ENCODE data around the gene PPM1M.

Gene PPM1M

GRCh38 chr3:52216585-52217408 is 28.8 kb upstream of the PPM1M start:
- DNase-seq, result peak; percentile 57

GRCh38 chr3:52217409-52217805 is 28.2 kb upstream of the PPM1M start:
- DNase-seq, result no peak

DNA sequence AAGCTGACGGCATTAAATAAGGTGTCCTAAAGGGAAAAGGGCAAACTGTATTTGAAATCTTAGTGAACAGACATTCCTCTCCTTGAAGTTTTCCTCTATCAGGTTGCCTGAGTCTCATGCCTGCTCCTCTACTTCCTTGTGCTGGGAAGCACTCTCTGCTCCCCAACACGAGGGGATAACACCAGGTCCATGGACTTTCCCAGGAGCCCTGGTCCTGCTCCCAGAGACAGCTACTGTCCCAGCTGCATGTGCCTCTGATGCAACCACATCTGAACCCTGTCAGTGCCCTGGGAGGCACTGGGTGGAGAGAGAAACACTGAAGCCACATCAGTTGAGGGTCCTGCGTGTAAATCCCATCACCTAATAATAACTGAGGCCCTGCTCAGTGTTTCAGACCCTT is 27.5 kb upstream of the PPM1M start:
- DNase-seq, result no peak

DNA sequence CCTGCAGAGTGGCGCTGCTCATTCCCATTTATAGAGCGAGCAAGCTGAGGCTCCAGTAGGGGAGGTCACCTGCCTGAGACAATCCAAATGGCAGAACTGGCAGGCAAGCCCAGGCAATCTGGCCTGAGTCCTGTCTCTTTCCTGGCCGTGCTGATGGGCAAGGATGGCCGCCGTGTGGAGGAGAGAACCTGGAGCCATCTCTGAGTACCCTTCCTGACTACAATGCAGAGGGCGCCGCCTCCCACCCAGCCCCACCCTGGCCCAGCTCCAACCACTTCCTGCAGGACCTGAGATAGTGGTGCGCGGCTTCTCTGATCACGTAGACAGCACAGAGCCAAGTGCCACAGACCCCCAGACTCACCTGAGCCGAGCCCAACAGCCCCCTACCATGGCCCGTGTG is 27.1 kb upstream of the PPM1M start:
- DNase-seq, result peak; percentile 48

- DNase-seq, result no peak
These were observed 26.5 kb upstream of the PPM1M start for GRCh38 chr3:52218937-52219650.

GRCh38 chr3:52220380-52221026 is 25.1 kb upstream of the PPM1M start:
- peak; percentile 83 for DNase-seq

DNA sequence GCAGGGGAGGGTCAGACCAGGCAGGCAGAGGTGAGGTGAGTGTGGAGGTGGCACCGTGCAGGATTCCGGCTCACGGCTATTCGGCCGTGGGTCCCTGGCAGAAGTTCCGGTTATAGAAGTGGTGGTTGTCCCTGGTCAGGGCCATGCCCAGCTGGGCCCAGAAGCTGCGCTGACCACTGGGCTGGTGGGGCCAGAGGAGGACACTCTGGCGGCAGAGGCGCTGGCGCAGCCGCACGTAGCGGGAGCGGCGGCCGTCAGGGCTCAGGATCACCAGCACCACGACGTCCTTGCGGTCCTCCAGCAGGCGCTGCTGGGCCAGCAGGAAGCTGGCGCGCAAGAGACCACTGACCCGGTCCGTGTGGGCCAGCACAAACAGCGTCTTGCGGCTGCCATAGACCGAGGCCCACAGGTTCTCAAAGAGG is 24.4 kb upstream of the PPM1M start:
- no peak for DNase-seq

DNA sequence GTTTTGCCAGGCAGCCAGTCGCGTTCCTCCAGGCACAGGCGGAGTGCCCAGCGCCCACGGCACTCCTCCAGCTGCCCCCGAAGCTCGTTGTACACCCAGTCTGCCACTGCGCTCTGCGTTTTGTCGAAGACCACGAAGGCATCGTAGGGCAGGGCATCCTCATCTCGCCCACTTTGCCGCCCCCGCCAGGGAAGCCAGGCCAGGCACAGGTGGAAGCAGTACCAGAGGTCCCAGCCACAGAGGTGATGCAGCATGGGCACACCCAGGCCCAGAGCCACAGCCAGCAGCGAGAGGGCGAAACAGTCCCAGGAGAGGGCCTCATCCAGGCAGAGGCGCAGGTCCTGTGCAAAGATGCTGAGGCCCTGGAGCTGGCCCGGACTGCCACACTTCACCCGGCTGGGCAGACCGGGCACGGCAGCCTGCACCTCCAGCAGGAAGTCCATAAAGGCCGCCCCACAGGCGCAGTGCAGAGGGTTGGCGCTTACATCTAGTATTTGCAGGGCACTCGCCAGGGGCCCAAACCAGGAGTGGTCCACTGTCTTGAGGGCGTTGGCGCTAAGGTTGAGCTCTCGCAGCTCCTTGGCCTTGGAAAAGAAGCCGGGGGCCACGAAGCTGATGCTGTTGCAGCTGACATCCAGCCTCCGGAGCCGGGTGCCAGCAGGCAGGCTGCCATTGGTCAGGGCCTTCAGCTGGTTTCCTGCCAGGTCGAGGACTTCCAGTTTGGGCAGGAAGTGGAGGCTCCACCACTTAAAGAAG is 23.8 kb upstream of the PPM1M start:
- no peak for DNase-seq

GRCh38 chr3:52222319-52223221 is 23.0 kb upstream of the PPM1M start:
- DNase-seq, result no peak

- DNase-seq, result no peak
These were observed 21.8 kb upstream of the PPM1M start for GRCh38 chr3:52223449-52224408.

GRCh38 chr3:52225452-52226228 is 19.9 kb upstream of the PPM1M start, which contains the start of gene TLR9:
TLR9 (minus strand) TSS chr3:52225645; CDS start chr3:52225529, 116 bp downstream.
- DNase-seq, result no peak

- no peak for DNase-seq
These were observed 19.2 kb upstream of the PPM1M start for GRCh38 chr3:52226229-52226817.

DNA sequence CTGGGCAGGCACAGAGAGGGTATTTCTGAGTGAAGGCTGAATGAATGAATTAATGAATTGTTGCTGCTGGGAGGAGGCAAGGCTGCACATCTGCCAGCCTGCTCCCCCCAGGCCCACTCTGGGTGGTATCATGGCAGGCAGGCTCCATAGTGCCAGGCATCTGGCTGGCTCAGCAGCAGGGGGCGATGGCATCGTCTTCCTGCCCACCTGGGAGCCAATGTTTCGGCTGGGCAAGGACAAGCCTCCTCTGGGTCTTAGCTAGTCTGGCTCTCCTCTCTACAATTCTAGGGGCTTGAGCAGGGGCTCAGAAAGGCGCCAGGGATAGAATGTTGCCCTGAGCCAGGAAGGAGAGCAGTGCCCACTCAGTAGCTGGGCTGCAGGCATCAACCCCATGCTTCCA is 18.4 kb upstream of the PPM1M start:
- DNase-seq, result no peak

- DNase-seq, result no peak
These were observed 17.8 kb upstream of the PPM1M start for GRCh38 chr3:52227766-52228165.

GRCh38 chr3:52228266-52228665 is 17.3 kb upstream of the PPM1M start:
- no peak for DNase-seq

GRCh38 chr3:52228751-52229291 is 16.7 kb upstream of the PPM1M start:
- no peak for DNase-seq

DNA sequence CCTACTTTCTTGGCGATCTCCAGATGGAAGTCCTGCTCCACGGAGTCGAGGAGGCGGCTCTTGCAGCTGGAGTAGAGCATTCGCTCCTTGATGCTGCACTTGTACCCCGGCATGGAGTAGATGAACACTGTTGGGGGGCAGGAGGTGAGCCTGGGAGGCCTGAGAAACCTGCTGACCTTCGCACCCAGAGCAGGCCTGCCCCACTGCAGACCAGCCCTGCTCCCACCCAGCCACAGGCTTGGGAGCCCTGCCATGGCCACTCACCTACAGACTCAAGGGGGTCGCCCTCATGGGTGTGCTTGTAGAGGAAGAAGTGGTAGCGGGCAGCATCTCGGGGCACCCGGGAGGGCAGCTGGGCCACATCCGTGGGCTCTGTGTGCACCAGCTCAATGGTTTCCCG is 15.9 kb upstream of the PPM1M start:
- no peak for DNase-seq

DNA sequence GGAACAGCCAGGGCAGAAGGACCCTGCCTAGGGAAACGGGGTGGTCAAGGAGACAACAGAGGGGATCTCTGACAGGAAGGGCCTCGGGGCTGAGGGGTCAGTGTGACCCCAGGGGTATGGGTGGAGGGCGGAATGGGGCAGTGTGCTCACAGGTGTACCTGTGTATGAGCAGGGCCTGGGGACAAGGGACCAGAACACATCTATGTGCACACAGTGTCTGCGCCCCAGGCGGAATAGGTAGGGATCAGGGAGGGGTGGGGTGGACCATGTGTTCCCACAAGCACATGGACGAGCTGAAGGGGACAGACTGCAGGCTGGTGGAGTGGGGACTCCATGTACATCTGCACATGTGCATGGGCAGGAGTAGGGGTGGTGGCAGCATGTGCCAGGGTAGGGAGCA is 15.1 kb upstream of the PPM1M start:
- DNase-seq, result no peak

DNA sequence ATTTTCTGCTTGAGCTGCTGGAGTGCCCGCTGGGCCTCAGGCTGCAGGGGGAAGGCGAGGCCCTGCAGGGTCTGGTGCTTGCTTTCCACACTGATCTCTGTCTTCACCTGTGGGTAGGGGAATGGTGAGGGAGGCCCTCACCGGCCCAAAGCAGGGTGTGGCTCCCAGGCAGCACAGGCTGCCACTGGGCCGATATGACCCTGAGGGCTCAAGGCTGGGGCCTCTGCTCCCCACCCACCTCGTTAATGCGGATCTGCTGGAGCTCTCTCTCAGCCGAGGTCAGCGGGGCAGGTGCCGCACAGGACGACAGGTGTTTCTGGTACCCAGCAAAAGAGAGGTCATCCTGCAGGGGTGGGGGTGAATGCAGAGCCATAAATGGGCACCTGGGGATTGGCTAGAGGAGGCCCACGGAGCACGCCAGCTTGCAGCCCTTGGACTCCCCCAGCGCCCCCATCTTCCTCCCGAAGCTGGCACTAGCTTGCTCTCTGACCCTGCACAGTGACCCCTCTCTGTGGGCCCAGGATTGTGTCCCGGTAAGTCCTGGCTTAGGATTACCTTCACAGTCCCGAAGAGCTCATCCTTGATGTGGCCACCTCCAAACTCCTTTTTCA is 14.6 kb upstream of the PPM1M start:
- no peak for DNase-seq
